Measurements from ENCODE around the gene EAPP.
"Not testable (repeated sequence)": the region's sequence is repeated elsewhere in the genome, so short reads cannot be mapped to it uniquely, and the experiment has no call there.

- TF ChIP-seq, protein P1, sequence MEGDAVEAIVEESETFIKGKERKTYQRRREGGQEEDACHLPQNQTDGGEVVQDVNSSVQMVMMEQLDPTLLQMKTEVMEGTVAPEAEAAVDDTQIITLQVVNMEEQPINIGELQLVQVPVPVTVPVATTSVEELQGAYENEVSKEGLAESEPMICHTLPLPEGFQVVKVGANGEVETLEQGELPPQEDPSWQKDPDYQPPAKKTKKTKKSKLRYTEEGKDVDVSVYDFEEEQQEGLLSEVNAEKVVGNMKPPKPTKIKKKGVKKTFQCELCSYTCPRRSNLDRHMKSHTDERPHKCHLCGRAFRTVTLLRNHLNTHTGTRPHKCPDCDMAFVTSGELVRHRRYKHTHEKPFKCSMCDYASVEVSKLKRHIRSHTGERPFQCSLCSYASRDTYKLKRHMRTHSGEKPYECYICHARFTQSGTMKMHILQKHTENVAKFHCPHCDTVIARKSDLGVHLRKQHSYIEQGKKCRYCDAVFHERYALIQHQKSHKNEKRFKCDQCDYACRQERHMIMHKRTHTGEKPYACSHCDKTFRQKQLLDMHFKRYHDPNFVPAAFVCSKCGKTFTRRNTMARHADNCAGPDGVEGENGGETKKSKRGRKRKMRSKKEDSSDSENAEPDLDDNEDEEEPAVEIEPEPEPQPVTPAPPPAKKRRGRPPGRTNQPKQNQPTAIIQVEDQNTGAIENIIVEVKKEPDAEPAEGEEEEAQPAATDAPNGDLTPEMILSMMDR (IDR thresholded peaks at IDR 0.05) = not testable (repeated sequence)
- TF ChIP-seq POLR2A (IDR thresholded peaks at IDR 0.05) = not testable (repeated sequence)
Observed at GRCh38 chr14:34547136-34547520, 7.6 kb upstream of the EAPP start.
